Hepatocyte (in vitro differentiated cells): ENCODE data around the gene PRKAR2A. TPM values are rescaled to one million over a fixed set of nuclear protein-coding genes. Genes with fewer than 3 reads are reported as not detected.
"Not testable (repeated sequence)": the region's sequence is repeated elsewhere in the genome, so short reads cannot be mapped to it uniquely, and the experiment has no call there.

Experiments
- DNase-seq: peaks from one replicate; pipeline ENCODE4 v3.0.0-alpha.2; 2016; ENCODE audit warnings: low spot score
- H2AFZ ChIP-seq: fragments of 200-600 bp; sonication (generic); 2 replicates; pipeline ENCODE4 v1.6.0; 2016; ENCODE audit warnings: antibody characterized with exemption, mild to moderate bottlenecking
- H3K27ac ChIP-seq: fragments of 200-600 bp; sonication (generic); 2 replicates; pipeline ENCODE4 v1.5.1; 2016; ENCODE audit warnings: mild to moderate bottlenecking
- H3K27me3 ChIP-seq: fragments of 200-600 bp; sonication (generic); 2 replicates; pipeline ENCODE4 v1.6.1; 2016
- H3K36me3 ChIP-seq: fragments of 200-600 bp; sonication (generic); replicated peaks from 2 replicates; pipeline ENCODE4 v1.5.1; 2016; ENCODE audit warnings: low read depth; ENCODE audit not compliant: insufficient read depth
- H3K4me1 ChIP-seq: fragments of 200-600 bp; sonication (generic); 2 replicates; pipeline ENCODE4 v1.5.1; 2016; ENCODE audit warnings: mild to moderate bottlenecking, moderate library complexity; ENCODE audit not compliant: insufficient read depth
- H3K4me2 ChIP-seq: fragments of 200-600 bp; sonication (generic); 2 replicates; pipeline ENCODE4 v1.6.0; 2016
- H3K4me3 ChIP-seq: fragments of 200-600 bp; sonication (generic); 2 replicates; pipeline ENCODE4 v1.5.1; 2016; ENCODE audit warnings: mild to moderate bottlenecking
- H3K79me2 ChIP-seq: fragments of 200-600 bp; sonication (generic); 2 replicates; pipeline ENCODE4 v1.6.0; 2017; ENCODE audit warnings: mild to moderate bottlenecking
- H3K9me2 ChIP-seq: fragments of 200-600 bp; sonication (generic); replicated peaks from 2 replicates; pipeline ENCODE4 v1.6.0; 2017; ENCODE audit warnings: mild to moderate bottlenecking; ENCODE audit not compliant: insufficient read depth
- H3K9me3 ChIP-seq: fragments of 200-600 bp; sonication (generic); 2 replicates; pipeline ENCODE4 v1.5.1; 2016; ENCODE audit warnings: low read depth, mild to moderate bottlenecking
- H4K20me1 ChIP-seq: fragments of 200-600 bp; sonication (generic); 2 replicates; pipeline ENCODE4 v1.6.0; 2016; ENCODE audit warnings: mild to moderate bottlenecking; ENCODE audit not compliant: insufficient read depth, poor library complexity, severe bottlenecking
- CTCF ChIP-seq: fragments of 200-600 bp; sonication (generic); IDR thresholded peaks from 2 replicates; pipeline ENCODE4 v1.5.1; 2016; ENCODE audit warnings: antibody characterized with exemption, mild to moderate bottlenecking; ENCODE audit not compliant: poor library complexity
- EZH2 ChIP-seq: fragments of 200-600 bp; sonication (generic); IDR thresholded peaks from 2 replicates; pipeline ENCODE4 v1.6.1; 2016; ENCODE audit warnings: antibody characterized with exemption, mild to moderate bottlenecking, borderline replicate concordance
- EZH2phosphoT487 ChIP-seq: fragments of 200-600 bp; sonication (generic); IDR thresholded peaks from one replicate; pipeline ENCODE4 v1.6.1; 2018; ENCODE audit warnings: antibody characterized with exemption, mild to moderate bottlenecking, low read depth, moderate library complexity; ENCODE audit not compliant: unreplicated experiment, severe bottlenecking
- WGBS: methylation state at CpG from one replicate; pipeline ENCODE4 v1.1.6; 2016; ENCODE audit warnings: low lambda C conversion rate; ENCODE audit errors: missing lambda C conversion rate; 5-methylcytosine and 5-hydroxymethylcytosine counted together
- polyA plus RNA-seq: library from polyadenylated mRNA; unstranded; fragments of >200 nt; fragmentation: Nextera tagmentation; extraction: Ambion mirVana; gene quantifications from 2 replicates; pipeline ENCODE4 v1.2.1, GENCODE V29; 2016
- total RNA-seq: library from RNA; depleted of rRNA; stranded (reverse); fragments of >200 nt; gene quantifications from 2 replicates; pipeline ENCODE4 v1.2.3, GENCODE V29; 2014

PRKAR2A gene
- total and polyA plus RNA-seq, 2 experiments from 2014 or later, result 9.0 to 33.9 TPM

- Histone ChIP-seq H3K9me3 (no peaks in the 10 kb centered on the region), H3K4me3 (no peak overlapping the region), H3K79me2 (no peaks in the 10 kb centered on the region), H3K27me3 (no peaks in the 10 kb centered on the region), H3K4me2 (no peak overlapping the region), H3K9me2 (no peaks in the 10 kb centered on the region), H3K4me1 (no peaks in the 10 kb centered on the region), H3K27ac (no peak overlapping the region), H2AFZ (no peak overlapping the region), H3K36me3 (no peaks in the 10 kb centered on the region), H4K20me1 (no peaks in the 10 kb centered on the region)
- no peak for TF ChIP-seq EZH2
- TF ChIP-seq CTCF, result no peak
- TF ChIP-seq EZH2phosphoT487, result no peak
- DNase-seq, result no peak
- WGBS, result 95% methylated on average over 3 of the region's 3 CpGs
These were observed 98.9 kb downstream of the PRKAR2A start for GRCh38 chr3:48748754-48749153.

GRCh38 chr3:48747706-48748105, 100.0 kb downstream of the PRKAR2A start:
- no peaks in the 10 kb centered on the region for H3K27me3 ChIP-seq
- H2AFZ ChIP-seq, result no peak overlapping the region
- TF ChIP-seq CTCF (no peak), EZH2 (no peak), EZH2phosphoT487 (no peak)
- no peaks in the 10 kb centered on the region for H3K36me3 ChIP-seq
- no peak overlapping the region for H3K4me2 ChIP-seq
- H3K9me2 ChIP-seq, result no peaks in the 10 kb centered on the region
- no peak overlapping the region for H3K4me3 ChIP-seq
- H3K9me3 ChIP-seq, result no peaks in the 10 kb centered on the region
- H3K79me2 ChIP-seq, result no peaks in the 10 kb centered on the region
- DNase-seq, result no peak
- 83% methylated on average over 4 of the region's 4 CpGs for WGBS
- no peaks in the 10 kb centered on the region for H4K20me1 ChIP-seq
- no peaks in the 10 kb centered on the region for H3K4me1 ChIP-seq
- no peak overlapping the region for H3K27ac ChIP-seq

GRCh38 chr3:48747015-48747615, 100.6 kb downstream of the PRKAR2A start:
- Histone ChIP-seq H3K27ac (peak overlapping the region; percentile 24), H3K9me2 (no peaks in the 10 kb centered on the region), H3K4me3 (no peak overlapping the region), H3K4me1 (no peaks in the 10 kb centered on the region), H3K36me3 (no peaks in the 10 kb centered on the region), H4K20me1 (no peaks in the 10 kb centered on the region), H3K4me2 (no peak overlapping the region), H3K79me2 (no peaks in the 10 kb centered on the region), H2AFZ (no peak overlapping the region), H3K27me3 (no peaks in the 10 kb centered on the region), H3K9me3 (no peaks in the 10 kb centered on the region)
- DNase-seq, result no peak
- WGBS, result 78% methylated on average over 4 of the region's 4 CpGs
- TF ChIP-seq EZH2phosphoT487 (no peak), CTCF (no peak), EZH2 (no peak)

GRCh38 chr3:48743773-48744172, 103.9 kb downstream of the PRKAR2A start:
- no peak for DNase-seq
- Histone ChIP-seq H3K36me3 (no peaks in the 10 kb centered on the region), H2AFZ (no peak overlapping the region), H3K27me3 (no peaks in the 10 kb centered on the region), H4K20me1 (no peaks in the 10 kb centered on the region), H3K4me2 (no peak overlapping the region), H3K79me2 (no peaks in the 10 kb centered on the region), H3K9me2 (no peaks in the 10 kb centered on the region), H3K4me1 (peaks cover 26% of the 10 kb centered on the region), H3K27ac (no peak overlapping the region), H3K4me3 (no peak overlapping the region), H3K9me3 (no peaks in the 10 kb centered on the region)
- TF ChIP-seq EZH2 (no peak), EZH2phosphoT487 (no peak), CTCF (no peak)
- 92% methylated on average over 7 of the region's 7 CpGs for WGBS

- H4K20me1 ChIP-seq, H2AFZ ChIP-seq, H3K9me2 ChIP-seq, H3K36me3 ChIP-seq, H3K4me3 ChIP-seq, H3K4me2 ChIP-seq, H3K27me3 ChIP-seq, H3K79me2 ChIP-seq, DNase-seq, H3K9me3 ChIP-seq: not testable (repeated sequence)
- peak overlapping the region; percentile 85 for H3K27ac ChIP-seq
- peaks cover 32% of the 10 kb centered on the region for H3K4me1 ChIP-seq
- WGBS, result 97% methylated on average over 10 of the region's 10 CpGs
These were observed 106.4 kb downstream of the PRKAR2A start for GRCh38 chr3:48741226-48741625.
